Measurements from ENCODE around the gene CLIP2. TPM values are rescaled to one million over a fixed set of nuclear protein-coding genes. Genes with fewer than 3 reads are reported as not detected.

The CLIP2 gene
- total RNA-seq, 2 experiments from 2014 or later, result 1.5 to 1.7 TPM

GRCh38 chr7:74275401-74275881, 13.8 kb upstream of the CLIP2 start:
- Mint-ChIP-seq H3K4me1 (ENCODE audit: low read depth) (peaks cover 18% of the 10 kb centered on the region), H3K27me3 (ENCODE audit: low read depth) (no peaks in the 10 kb centered on the region), H3K4me3 (no peak overlapping the region), H3K9me3 (ENCODE audit: insufficient read depth) (no peaks in the 10 kb centered on the region), H3K36me3 (ENCODE audit: low read depth) (no peaks in the 10 kb centered on the region), H3K27ac (no peak overlapping the region)
- DNase-seq (no peak), ATAC-seq (no peak)
- ChIA-PET POLR2A (no interaction called here), CTCF (interaction anchor here (1.0 to 2.1 kb wide), 6 partner anchors 10 to 127 kb away, joined by 3 to 20 read pairs (median 4); no protein-coding TSS in a partner anchor)

- Mint-ChIP-seq H3K27me3 (ENCODE audit: low read depth) (no peaks in the 10 kb centered on the region), H3K4me3 (no peak overlapping the region), H3K36me3 (ENCODE audit: low read depth) (no peaks in the 10 kb centered on the region), H3K4me1 (ENCODE audit: low read depth) (peaks cover 3% of the 10 kb centered on the region), H3K9me3 (ENCODE audit: insufficient read depth) (no peaks in the 10 kb centered on the region), H3K27ac (no peak overlapping the region)
- ChIA-PET CTCF (no interaction called here), POLR2A (no interaction called here)
- DNase-seq, result no peak
- ATAC-seq, result no peak
These were observed 11.6 kb upstream of the CLIP2 start for GRCh38 chr7:74277636-74278035.

GRCh38 chr7:74280985-74281384, 8.2 kb upstream of the CLIP2 start:
- Mint-ChIP-seq H3K27ac (peak overlapping the region; percentile 16), H3K36me3 (ENCODE audit: low read depth) (no peaks in the 10 kb centered on the region), H3K4me1 (ENCODE audit: low read depth) (no peaks in the 10 kb centered on the region), H3K9me3 (ENCODE audit: insufficient read depth) (no peaks in the 10 kb centered on the region), H3K27me3 (ENCODE audit: low read depth) (peaks cover 4% of the 10 kb centered on the region), H3K4me3 (no peak overlapping the region)
- CTCF ChIA-PET, result no interaction called here
- POLR2A ChIA-PET, result no interaction called here
- ATAC-seq (no peak), DNase-seq (no peak)

GRCh38 chr7:74282748-74283459, 6.3 kb upstream of the CLIP2 start:
- CTCF ChIA-PET, result interaction anchor here (0.9 to 1.4 kb wide), 2 partner anchors 77 to 256 kb away, joined by 3 to 4 read pairs; no protein-coding TSS in a partner anchor
- no peaks in the 10 kb centered on the region for H3K36me3 Mint-ChIP-seq (ENCODE audit: low read depth)
- DNase-seq (no peak), ATAC-seq (no peak)
- peaks cover 13% of the 10 kb centered on the region for H3K27me3 Mint-ChIP-seq (ENCODE audit: low read depth)
- POLR2A ChIA-PET, result no interaction called here
- no peak overlapping the region for H3K27ac Mint-ChIP-seq
- H3K4me1 Mint-ChIP-seq (ENCODE audit: low read depth), result peaks cover under 1% of the 10 kb centered on the region
- H3K9me3 Mint-ChIP-seq (ENCODE audit: insufficient read depth), result no peaks in the 10 kb centered on the region
- no peak overlapping the region for H3K4me3 Mint-ChIP-seq

- DNase-seq (no peak), ATAC-seq (no peak)
- Mint-ChIP-seq H3K4me1 (ENCODE audit: low read depth) (peaks cover 11% of the 10 kb centered on the region), H3K4me3 (no peak overlapping the region), H3K27ac (no peak overlapping the region), H3K27me3 (ENCODE audit: low read depth) (peaks cover 19% of the 10 kb centered on the region), H3K9me3 (ENCODE audit: insufficient read depth) (no peaks in the 10 kb centered on the region), H3K36me3 (ENCODE audit: low read depth) (no peaks in the 10 kb centered on the region)
- ChIA-PET POLR2A (no interaction called here), CTCF (interaction anchor here (0.7 to 1.4 kb wide), 2 partner anchors 78 to 117 kb away, joined by 3 to 4 read pairs; no protein-coding TSS in a partner anchor)
These were observed 5.3 kb upstream of the CLIP2 start for GRCh38 chr7:74283858-74284447.

- POLR2A ChIA-PET, result no interaction called here
- Mint-ChIP-seq H3K27me3 (ENCODE audit: low read depth) (peaks cover 20% of the 10 kb centered on the region), H3K4me1 (ENCODE audit: low read depth) (peaks cover 13% of the 10 kb centered on the region), H3K4me3 (no peak overlapping the region), H3K36me3 (ENCODE audit: low read depth) (no peaks in the 10 kb centered on the region), H3K27ac (no peak overlapping the region), H3K9me3 (ENCODE audit: insufficient read depth) (no peaks in the 10 kb centered on the region)
- CTCF ChIA-PET, result interaction anchor here (1.0 kb wide), 1 partner anchor 10 kb away, joined by 3 read pairs; no protein-coding TSS in a partner anchor
- DNase-seq, result no peak
- no peak for ATAC-seq
These were observed 4.4 kb upstream of the CLIP2 start for GRCh38 chr7:74284781-74285259.

GRCh38 chr7:74286131-74286530, 3.1 kb upstream of the CLIP2 start:
- H3K9me3 Mint-ChIP-seq (ENCODE audit: insufficient read depth), result no peaks in the 10 kb centered on the region
- H3K36me3 Mint-ChIP-seq (ENCODE audit: low read depth), result no peaks in the 10 kb centered on the region
- peaks cover 29% of the 10 kb centered on the region for H3K27me3 Mint-ChIP-seq (ENCODE audit: low read depth)
- ATAC-seq, result no peak
- CTCF ChIA-PET, result no interaction called here
- peaks cover 21% of the 10 kb centered on the region for H3K4me1 Mint-ChIP-seq (ENCODE audit: low read depth)
- POLR2A ChIA-PET, result no interaction called here
- DNase-seq, result no peak
- no peak overlapping the region for H3K27ac Mint-ChIP-seq
- no peak overlapping the region for H3K4me3 Mint-ChIP-seq

- ChIA-PET POLR2A (no interaction called here), CTCF (interaction anchor here (1.6 to 2.3 kb wide), 4 partner anchors 12 to 114 kb away, joined by 5 to 9 read pairs (median 6); no protein-coding TSS in a partner anchor)
- Mint-ChIP-seq H3K9me3 (ENCODE audit: insufficient read depth) (no peaks in the 10 kb centered on the region), H3K36me3 (ENCODE audit: low read depth) (no peaks in the 10 kb centered on the region), H3K4me1 (ENCODE audit: low read depth) (peaks cover 21% of the 10 kb centered on the region), H3K27me3 (ENCODE audit: low read depth) (peaks cover 36% of the 10 kb centered on the region), H3K27ac (no peak overlapping the region), H3K4me3 (no peak overlapping the region)
- ATAC-seq (no peak), DNase-seq (no peak)
These were observed 1.7 kb upstream of the CLIP2 start for GRCh38 chr7:74287303-74288033.

- ATAC-seq, result no peak
These were observed 949 bp upstream of the CLIP2 start for GRCh38 chr7:74288034-74288881.

GRCh38 chr7:74289659-74290552, 699 bp downstream of the CLIP2 start:
- no peaks in the 10 kb centered on the region for H3K9me3 Mint-ChIP-seq (ENCODE audit: insufficient read depth)
- H3K27me3 Mint-ChIP-seq (ENCODE audit: low read depth), result peaks cover 40% of the 10 kb centered on the region
- ATAC-seq (peak; percentile 8), DNase-seq (peak; percentile 27)
- H3K27ac Mint-ChIP-seq, result no peak overlapping the region
- H3K36me3 Mint-ChIP-seq (ENCODE audit: low read depth), result no peaks in the 10 kb centered on the region
- peaks cover 27% of the 10 kb centered on the region for H3K4me1 Mint-ChIP-seq (ENCODE audit: low read depth)
- H3K4me3 Mint-ChIP-seq, result peak overlapping the region; percentile 38
- POLR2A ChIA-PET, result interaction anchor here (0.6 to 1.5 kb wide), 3 partner anchors 21 to 210 kb away, joined by 3 to 4 read pairs (median 4); partner anchors contain the start of gene RFC2
- CTCF ChIA-PET, result interaction anchor here (1.9 to 2.3 kb wide), 2 partner anchors 19 to 111 kb away, joined by 6 to 7 read pairs; no protein-coding TSS in a partner anchor

More at GRCh38 chr7:74288034-74288881, 949 bp upstream of the CLIP2 start:
- POLR2A ChIA-PET, result interaction anchor here (1.5 kb wide), 1 partner anchor 34 kb away, joined by 4 read pairs; the partner anchor contains the start of gene RFC2
- CTCF ChIA-PET, result interaction anchor here (1.6 to 2.3 kb wide), 4 partner anchors 13 to 113 kb away, joined by 5 to 9 read pairs (median 6); no protein-coding TSS in a partner anchor
- no peak overlapping the region for H3K27ac Mint-ChIP-seq
- peak overlapping the region; percentile 73 for H3K4me3 Mint-ChIP-seq
- peaks cover 37% of the 10 kb centered on the region for H3K27me3 Mint-ChIP-seq (ENCODE audit: low read depth)
- peaks cover 23% of the 10 kb centered on the region for H3K4me1 Mint-ChIP-seq (ENCODE audit: low read depth)
- H3K9me3 Mint-ChIP-seq (ENCODE audit: insufficient read depth), result no peaks in the 10 kb centered on the region
- H3K36me3 Mint-ChIP-seq (ENCODE audit: low read depth), result no peaks in the 10 kb centered on the region
- DNase-seq, result no peak
